Measurements from ENCODE around the gene DNAI1. TPM values are rescaled to one million over a fixed set of nuclear protein-coding genes. Genes with fewer than 3 reads are reported as not detected.

The DNAI1 gene
- total RNA-seq, 2 experiments from 2014 or later = not detected

DNA sequence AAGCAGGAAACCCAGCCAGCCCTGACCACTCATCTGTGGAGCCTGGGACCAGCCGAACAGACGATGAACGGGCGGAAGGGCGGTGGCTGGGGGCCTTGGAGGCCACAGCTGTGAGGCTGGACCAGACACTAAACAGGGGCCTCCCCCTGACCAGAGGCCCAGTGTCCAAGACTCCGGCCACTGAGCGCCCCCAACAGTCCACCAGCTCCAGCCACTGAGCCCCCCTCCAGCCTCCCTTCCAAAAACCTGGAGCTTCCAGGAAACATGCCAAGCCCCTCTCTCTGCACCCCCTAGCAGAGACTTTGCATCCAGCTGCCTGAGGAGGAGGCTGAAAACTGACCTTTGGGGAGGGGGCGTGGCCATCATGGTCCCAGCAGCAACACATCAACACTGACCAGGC is 107.7 kb downstream of the DNAI1 start:
- Mint-ChIP-seq H3K9me3 (no peaks in the 10 kb centered on the region), H3K4me3 (no peak overlapping the region), H3K27me3 (peaks cover 69% of the 10 kb centered on the region), H3K4me1 (ENCODE audit: low read depth) (no peaks in the 10 kb centered on the region), H3K36me3 (ENCODE audit: low read depth) (no peaks in the 10 kb centered on the region), H3K27ac (no peak overlapping the region)
- DNase-seq (no peak), ATAC-seq (ENCODE audit: poor library complexity) (no peak)
- CTCF ChIA-PET = no interaction called here
- POLR2A ChIA-PET = no interaction called here
- intact Hi-C loops (cut with DNase I, micrococcal nuclease) = no loop called here
- Histone ChIP-seq H3K36me3 (ENCODE audit: insufficient read depth, low read length) (no peaks in the 10 kb centered on the region), H3K4me3 (ENCODE audit: low read length) (no peak overlapping the region), H3K4me1 (ENCODE audit: insufficient read depth, low read length) (no peaks in the 10 kb centered on the region), H3K9me3 (ENCODE audit: control insufficient read depth in 1 of 2, insufficient read depth in 1 of 2, low read length in 2 of 2) (peaks cover 0 to 6% of the 10 kb centered on the region in 2 experiments), H3K27ac (ENCODE audit: low read depth in 1 of 2, low read length in 2 of 2) (no peak overlapping the region), H3K27me3 (ENCODE audit: control insufficient read depth in 1 of 2, insufficient read depth in 2 of 2, low read length in 2 of 2) (peaks cover 3 to 8% of the 10 kb centered on the region in 2 experiments)
- no peak for TF ChIP-seq CTCF (IDR thresholded peaks at IDR 0.05)

GRCh38 chr9:34566972-34567371 is 108.4 kb downstream of the DNAI1 start:
- Histone ChIP-seq H3K36me3 (ENCODE audit: insufficient read depth, low read length) (no peaks in the 10 kb centered on the region), H3K4me1 (ENCODE audit: insufficient read depth, low read length) (no peaks in the 10 kb centered on the region), H3K4me3 (ENCODE audit: low read length) (no peak overlapping the region), H3K27ac (ENCODE audit: low read depth in 1 of 2, low read length in 2 of 2) (no peak overlapping the region), H3K27me3 (ENCODE audit: control insufficient read depth in 1 of 2, insufficient read depth in 2 of 2, low read length in 2 of 2) (peaks cover 3 to 8% of the 10 kb centered on the region in 2 experiments), H3K9me3 (ENCODE audit: control insufficient read depth in 1 of 2, insufficient read depth in 1 of 2, low read length in 2 of 2) (peaks cover 0 to 3% of the 10 kb centered on the region in 2 experiments)
- intact Hi-C loops (cut with DNase I, micrococcal nuclease) = no loop called here
- no peak overlapping the region for H3K4me3 Mint-ChIP-seq
- ChIA-PET POLR2A (no interaction called here), CTCF (no interaction called here)
- ATAC-seq (ENCODE audit: poor library complexity) (no peak), DNase-seq (no peak)
- H3K27ac Mint-ChIP-seq = no peak overlapping the region
- TF ChIP-seq CTCF (IDR thresholded peaks at IDR 0.05) = no peak
- H3K27me3 Mint-ChIP-seq = peaks cover 69% of the 10 kb centered on the region
- no peaks in the 10 kb centered on the region for H3K9me3 Mint-ChIP-seq
- H3K4me1 Mint-ChIP-seq (ENCODE audit: low read depth) = no peaks in the 10 kb centered on the region
- no peaks in the 10 kb centered on the region for H3K36me3 Mint-ChIP-seq (ENCODE audit: low read depth)

DNA sequence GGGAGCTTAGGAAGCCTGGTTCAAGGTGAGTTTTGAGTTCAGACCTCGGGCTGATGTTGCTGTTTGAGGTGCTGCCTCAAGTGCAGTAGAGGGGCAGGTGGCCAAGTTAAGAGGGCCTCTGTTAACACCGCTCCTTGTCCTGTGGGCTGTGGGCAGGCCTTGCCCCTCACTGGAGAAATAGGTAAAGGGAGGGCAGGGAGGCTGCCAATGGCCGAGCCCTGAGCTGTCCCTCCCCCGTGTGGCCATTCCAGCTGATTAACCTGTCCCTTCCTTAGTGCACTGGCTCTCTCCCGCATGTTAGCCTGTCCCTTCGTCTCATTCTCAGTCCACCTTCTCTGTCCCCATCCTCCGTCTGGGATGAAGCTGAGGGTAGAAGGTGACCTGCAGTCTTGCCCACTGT is 109.5 kb downstream of the DNAI1 start:
- Histone ChIP-seq H3K27ac (ENCODE audit: low read depth in 1 of 2, low read length in 2 of 2) (no peak overlapping the region), H3K9me3 (ENCODE audit: control insufficient read depth in 1 of 2, insufficient read depth in 1 of 2, low read length in 2 of 2) (no peaks in the 10 kb centered on the region), H3K36me3 (ENCODE audit: insufficient read depth, low read length) (no peaks in the 10 kb centered on the region), H3K4me1 (ENCODE audit: insufficient read depth, low read length) (no peaks in the 10 kb centered on the region), H3K4me3 (ENCODE audit: low read length) (no peak overlapping the region), H3K27me3 (ENCODE audit: control insufficient read depth in 1 of 2, insufficient read depth in 2 of 2, low read length in 2 of 2) (peaks cover 3 to 8% of the 10 kb centered on the region in 2 experiments)
- ATAC-seq (ENCODE audit: poor library complexity) (no peak), DNase-seq (no peak)
- no peaks in the 10 kb centered on the region for H3K36me3 Mint-ChIP-seq (ENCODE audit: low read depth)
- POLR2A ChIA-PET = no interaction called here
- H3K9me3 Mint-ChIP-seq = no peaks in the 10 kb centered on the region
- H3K27ac Mint-ChIP-seq = no peak overlapping the region
- CTCF ChIA-PET = no interaction called here
- intact Hi-C loops (cut with DNase I, micrococcal nuclease) = no loop called here
- no peak for TF ChIP-seq CTCF (IDR thresholded peaks at IDR 0.05)
- H3K4me1 Mint-ChIP-seq (ENCODE audit: low read depth) = no peaks in the 10 kb centered on the region
- H3K4me3 Mint-ChIP-seq = no peak overlapping the region
- peaks cover 70% of the 10 kb centered on the region for H3K27me3 Mint-ChIP-seq

All from CD4-positive, alpha-beta T cell (primary cell).